Keratinocyte (primary cell): ENCODE data around the gene SPTBN1. TPM values are rescaled to one million over a fixed set of nuclear protein-coding genes. Genes with fewer than 3 reads are reported as not detected.

Experiments used
- DNase-seq: peaks from one replicate; pipeline ENCODE4 v3.0.0-alpha.2; 2011; ENCODE audit warnings: low read depth, missing footprints, low spot score
- FAIRE-seq: peaks from 2 replicates; lab custom pipeline; 2011; peaks lifted over from hg19 to GRCh38; lab: Jason Lieb, UNC
- H2AFZ ChIP-seq: 2 replicates; pipeline ENCODE4 v1.6.0; 2012; ENCODE audit warnings: low read length, control low read depth, inconsistent platforms; ENCODE audit not compliant: control insufficient read depth
- H3K27ac ChIP-seq: 2 replicates; pipeline ENCODE4 v1.5.1; 2011; ENCODE audit warnings: low read length; ENCODE audit not compliant: control insufficient read depth, insufficient read depth
- H3K27me3 ChIP-seq: 3 replicates; pipeline ENCODE4 v1.6.0; 2011; ENCODE audit warnings: low read length; ENCODE audit not compliant: control insufficient read depth, insufficient read depth; ENCODE audit errors: extremely low read depth
- H3K36me3 ChIP-seq, 2 experiments: 2 replicates in 1 of 2; 3 replicates in 1 of 2; pipeline ENCODE4 v1.5.1; 2011; ENCODE audit warnings: low read length in 2 of 2, mild to moderate bottlenecking in 1 of 2; ENCODE audit not compliant: control insufficient read depth in 2 of 2, insufficient read depth in 2 of 2; ENCODE audit errors: extremely low read depth in 1 of 2
- H3K4me1 ChIP-seq: 3 replicates; pipeline ENCODE4 v1.5.1; 2011; ENCODE audit warnings: low read length; ENCODE audit not compliant: control insufficient read depth, insufficient read depth; ENCODE audit errors: extremely low read depth
- H3K4me2 ChIP-seq: 3 replicates; pipeline ENCODE4 v1.6.0; 2011; ENCODE audit warnings: low read depth, low read length; ENCODE audit not compliant: control insufficient read depth, insufficient read depth; ENCODE audit errors: extremely low read depth
- H3K4me3 ChIP-seq, 3 experiments: fragments of 200-600 bp in 1 of 3; sonication (generic) in 1 of 3; 2 replicates in 2 of 3; 3 replicates in 1 of 3; pipeline ENCODE4 v1.5.1; 2011 to 2016; ENCODE audit warnings: low read length in 3 of 3, mild to moderate bottlenecking in 3 of 3, control low read depth in 2 of 3, inconsistent platforms in 1 of 3, low read depth in 1 of 3, mixed read lengths in 1 of 3, mixed run types in 1 of 3, moderate library complexity in 1 of 3; ENCODE audit not compliant: control insufficient read depth in 2 of 3, insufficient read depth in 2 of 3; ENCODE audit errors: extremely low read depth in 1 of 3
- H3K79me2 ChIP-seq: 2 replicates; pipeline ENCODE4 v1.6.0; 2012; ENCODE audit warnings: low read length; ENCODE audit not compliant: control insufficient read depth, insufficient read depth
- H3K9ac ChIP-seq: 3 replicates; pipeline ENCODE4 v1.6.0; 2011; ENCODE audit warnings: low read length; ENCODE audit not compliant: control insufficient read depth, insufficient read depth; ENCODE audit errors: extremely low read depth
- H3K9me1 ChIP-seq: 3 replicates; pipeline ENCODE4 v1.6.0; 2011; ENCODE audit warnings: low read length; ENCODE audit not compliant: control insufficient read depth, insufficient read depth; ENCODE audit errors: extremely low read depth
- H3K9me3 ChIP-seq: 2 replicates; pipeline ENCODE4 v1.5.1; 2012; ENCODE audit warnings: low read depth, low read length; ENCODE audit not compliant: control insufficient read depth
- H4K20me1 ChIP-seq: 3 replicates; pipeline ENCODE4 v1.6.0; 2011; ENCODE audit warnings: low read length; ENCODE audit not compliant: control insufficient read depth, insufficient read depth; ENCODE audit errors: extremely low read depth
- CTCF ChIP-seq, 3 experiments: IDR thresholded peaks in 1 of 3; conservative IDR thresholded peaks in 1 of 3; optimal IDR thresholded peaks in 1 of 3; 2 replicates in 2 of 3; 3 replicates in 1 of 3; pipeline versions ENCODE3 to v1.5.1; 2011; ENCODE audit warnings: low read length in 3 of 3, mild to moderate bottlenecking in 3 of 3, moderate library complexity in 2 of 3, control low read depth in 1 of 3, inconsistent platforms in 1 of 3; ENCODE audit not compliant: insufficient read depth in 2 of 3; ENCODE audit errors: extremely low read depth in 1 of 3
- EZH2 ChIP-seq: IDR thresholded peaks from one replicate; pipeline ENCODE4 v1.6.1; 2012; ENCODE audit warnings: inconsistent platforms, mild to moderate bottlenecking, low read length, moderate library complexity
- dilution Hi-C: fragments of 300-500 bp; cut with MboI; formaldehyde crosslinking; loops from one replicate; pipeline ENCODE4 v1.7.0; 2020; ENCODE audit warnings: low sequenced_read_pairs; ENCODE audit not compliant: extremely low pct_ligation_motif_present
- polyA plus RNA-seq, 5 experiments: library from polyadenylated mRNA; depleted of rRNA in 3 of 5; stranded (reverse) in 3 of 5; stranded (forward) in 1 of 5; unstranded in 1 of 5; fragments of >200 nt; gene quantifications; 1 replicate in 1 of 5; 2 replicates in 3 of 5; 3 replicates in 1 of 5; pipeline versions ENCODE4 v1.2.1 to v1.2.3, GENCODE V29; 2011 to 2012; ENCODE audit warnings: missing spikeins in 2 of 5, low read depth in 1 of 5, low replicate concordance in 1 of 5

The SPTBN1 gene
- polyA plus RNA-seq, 1 donor (not counting 4 experiments of a cell fraction or from before 2014, with no cell fraction given), result 40.0 TPM

GRCh38 chr2:54428108-54428831, 27.9 kb upstream of the SPTBN1 start:
- FAIRE-seq (no peak), DNase-seq (no peak)
- H3K4me2 ChIP-seq, result no peak overlapping the region
- H3K27ac ChIP-seq, result no peak overlapping the region
- no peaks in the 10 kb centered on the region for H3K9me1 ChIP-seq
- H2AFZ ChIP-seq, result no peak overlapping the region
- H3K4me1 ChIP-seq, result no peaks in the 10 kb centered on the region
- H3K9me3 ChIP-seq, result no peaks in the 10 kb centered on the region
- dilution Hi-C loops, result no loop called here
- no peaks in the 10 kb centered on the region for H3K27me3 ChIP-seq
- no peaks in the 10 kb centered on the region for H3K79me2 ChIP-seq
- no peaks in the 10 kb centered on the region for H3K36me3 ChIP-seq
- H4K20me1 ChIP-seq, result no peaks in the 10 kb centered on the region
- H3K9ac ChIP-seq, result no peak overlapping the region
- H3K4me3 ChIP-seq, result no peak overlapping the region
- no peak for TF ChIP-seq CTCF (optimal IDR thresholded peaks at IDR 0.05 in 1 of 3, IDR thresholded peaks at IDR 0.05 in 1 of 3, conservative IDR thresholded peaks at IDR 0.05 in 1 of 3; ENCODE audit: extremely low read depth in 1 of 3, insufficient read depth in 2 of 3, low read length in 3 of 3)
- TF ChIP-seq EZH2, result no peak

- Histone ChIP-seq H3K27ac (no peak overlapping the region), H3K27me3 (no peaks in the 10 kb centered on the region), H3K9me1 (no peaks in the 10 kb centered on the region), H3K79me2 (no peaks in the 10 kb centered on the region), H4K20me1 (no peaks in the 10 kb centered on the region), H3K4me1 (no peaks in the 10 kb centered on the region), H2AFZ (no peak overlapping the region), H3K36me3 (no peaks in the 10 kb centered on the region), H3K4me2 (no peak overlapping the region), H3K4me3 (no peak overlapping the region), H3K9me3 (no peaks in the 10 kb centered on the region), H3K9ac (no peak overlapping the region)
- TF ChIP-seq EZH2 (no peak), CTCF (optimal IDR thresholded peaks at IDR 0.05 in 1 of 3, IDR thresholded peaks at IDR 0.05 in 1 of 3, conservative IDR thresholded peaks at IDR 0.05 in 1 of 3; ENCODE audit: extremely low read depth in 1 of 3, insufficient read depth in 2 of 3, low read length in 3 of 3) (no peak)
- dilution Hi-C loops, result no loop called here
- FAIRE-seq (no peak), DNase-seq (no peak)
Measured at GRCh38 chr2:54429054-54429453, 27.1 kb upstream of the SPTBN1 start.
